ENCODE data around the gene RAX2.

The RAX2 gene

DNA sequence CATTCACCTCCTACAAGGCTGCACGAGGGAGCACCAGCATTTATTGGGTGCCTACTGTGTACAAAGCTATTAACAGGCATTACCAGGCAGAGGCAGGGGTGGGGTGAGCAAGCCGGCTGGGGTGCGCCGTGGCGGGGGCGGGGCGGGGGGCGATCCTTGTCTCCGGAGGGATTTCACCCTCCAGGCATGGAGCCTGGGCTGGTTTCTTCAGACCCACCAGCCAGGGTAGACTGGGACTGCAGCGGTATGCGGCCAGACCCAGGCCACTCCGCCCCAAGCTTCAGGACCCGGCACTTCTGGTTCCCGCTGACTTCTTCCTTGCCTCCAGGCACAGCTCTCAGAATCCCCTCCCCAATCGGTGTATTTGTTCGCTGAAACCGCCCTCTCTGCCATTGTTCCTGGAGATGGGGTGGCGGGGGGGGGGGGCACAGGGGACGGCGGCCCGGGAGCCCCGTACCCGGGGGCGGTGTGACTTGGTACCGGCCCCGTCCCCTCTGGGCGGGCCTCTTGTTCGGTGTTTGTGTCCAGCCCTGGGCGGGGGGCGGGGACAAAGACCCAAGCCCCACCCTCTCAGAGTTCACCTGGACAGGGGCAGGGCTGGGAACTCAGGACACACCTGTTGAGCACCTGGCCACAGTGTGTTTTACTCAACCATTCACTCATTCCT lies 49.5 kb downstream of the RAX2 start:
- no peak for DNase-seq

DNA sequence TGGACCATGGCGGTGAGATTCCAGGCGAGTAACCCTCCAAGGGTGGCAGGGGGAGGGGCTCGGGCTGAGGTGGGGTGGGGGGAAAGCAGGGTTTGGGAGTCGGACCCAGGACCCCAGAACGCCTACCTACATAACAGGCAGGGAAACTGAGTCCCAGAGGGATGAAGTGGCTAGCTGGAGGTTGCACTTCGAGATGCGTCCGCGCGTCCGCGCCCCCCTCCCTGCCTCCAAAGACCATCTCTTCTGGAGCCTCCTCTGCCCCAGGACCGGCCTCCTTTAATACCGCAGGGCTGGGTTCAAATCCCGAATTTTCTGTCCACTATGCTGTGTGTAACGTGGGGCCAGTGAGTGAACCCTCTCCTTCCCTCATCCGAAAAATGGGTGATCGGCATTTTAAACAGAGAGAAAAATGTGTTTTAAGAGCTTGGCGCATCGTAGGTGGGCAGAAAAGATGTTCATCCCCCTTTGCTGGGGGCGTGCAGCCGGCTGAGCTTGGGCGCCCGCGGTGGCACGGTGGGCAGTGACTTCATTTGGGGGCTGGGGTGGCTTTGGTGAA lies 50.1 kb downstream of the RAX2 start:
- no peak for DNase-seq

DNA sequence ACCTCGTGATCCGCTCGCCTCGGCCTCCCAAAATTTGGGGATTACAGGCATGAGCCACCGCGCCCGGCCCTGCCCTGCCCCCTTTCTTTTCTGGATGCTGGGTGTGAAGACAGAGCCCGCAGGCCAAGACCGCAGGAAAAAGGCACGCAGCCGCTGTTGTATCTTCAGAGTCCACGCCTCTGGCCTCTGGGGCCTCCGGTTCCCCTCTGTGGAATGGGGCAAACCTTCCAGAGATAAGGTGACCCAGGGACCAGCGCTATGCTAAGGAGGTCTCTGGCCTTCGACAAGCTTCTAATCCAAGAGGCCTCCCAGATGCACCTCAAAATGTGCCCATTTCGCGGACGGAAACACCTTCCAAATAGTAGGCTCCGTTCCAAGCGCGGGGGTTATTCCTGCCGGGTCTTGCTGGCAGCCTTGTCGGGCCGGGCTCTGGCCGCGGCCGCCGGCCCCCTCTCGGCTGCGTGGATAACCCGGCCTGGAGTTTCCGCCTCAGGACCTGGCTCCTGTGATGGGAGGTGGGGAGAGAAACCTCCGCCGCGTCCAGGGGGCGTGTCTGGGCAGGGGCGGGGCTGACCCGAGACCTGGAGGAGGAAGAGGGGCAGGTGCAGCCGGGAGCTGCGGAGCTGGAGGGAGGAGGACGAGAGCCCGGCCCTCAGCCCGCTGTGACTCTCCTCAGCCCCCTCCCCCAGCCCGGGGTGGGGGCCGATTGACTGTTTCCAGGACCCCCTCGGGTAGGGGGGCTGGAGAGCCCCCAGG lies 50.7 kb downstream of the RAX2 start:
- DNase-seq = peak; percentile 94

DNA sequence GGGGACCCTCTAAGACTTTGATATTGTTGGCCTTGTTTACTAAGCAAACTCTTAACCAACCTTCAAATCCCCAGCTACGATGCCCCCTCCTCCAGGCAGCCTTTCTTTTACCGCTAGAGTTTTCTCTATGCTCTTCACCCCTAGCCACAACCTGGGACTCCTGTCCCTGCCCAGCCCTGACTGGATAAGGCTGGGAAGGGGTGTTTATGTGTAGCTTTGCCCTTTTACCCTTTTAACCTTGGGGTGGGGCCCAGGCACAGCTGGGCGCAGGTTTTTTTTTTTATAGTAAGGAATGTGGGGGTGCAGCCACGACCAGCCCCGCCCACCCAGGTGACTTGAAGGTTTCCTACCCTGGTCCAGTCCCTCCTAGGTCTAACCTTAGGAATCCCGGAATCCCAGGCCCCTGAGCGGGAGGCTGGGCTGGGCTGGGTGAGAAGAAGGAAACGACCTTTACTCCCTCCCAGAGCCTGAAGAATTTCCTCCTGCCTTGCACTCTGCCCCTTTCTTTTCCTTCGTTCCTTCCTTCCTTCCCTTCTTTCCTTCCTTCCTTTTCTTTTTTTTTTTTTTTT lies 51.6 kb downstream of the RAX2 start:
- DNase-seq = no peak

DNA sequence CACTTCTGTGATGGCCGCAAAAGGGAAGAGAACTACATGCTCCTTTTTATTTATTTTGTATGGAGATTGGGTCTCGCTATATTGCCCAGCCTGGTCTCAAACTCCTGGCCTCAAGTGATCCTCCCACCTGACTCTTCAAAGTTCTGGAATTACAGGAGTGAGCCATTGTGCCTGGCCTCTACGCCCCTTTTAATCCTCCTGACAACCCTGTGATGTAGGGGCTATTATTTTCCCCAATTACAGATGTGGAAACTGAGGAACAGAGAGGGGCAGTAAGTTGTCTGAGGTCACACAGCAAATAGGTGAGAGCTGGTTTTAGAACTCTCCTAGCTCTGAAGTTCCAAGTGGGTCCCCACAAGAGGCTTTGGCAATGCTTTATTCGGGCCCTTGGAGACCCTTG lies 52.2 kb downstream of the RAX2 start:
- DNase-seq = no peak

Data from NCI-H2171 (cell line).